ENCODE measurements around the gene NACA2.
"Not testable (repeated sequence)": the region's sequence is repeated elsewhere in the genome, so short reads cannot be mapped to it uniquely, and the experiment has no call there.

The NACA2 gene

DNA sequence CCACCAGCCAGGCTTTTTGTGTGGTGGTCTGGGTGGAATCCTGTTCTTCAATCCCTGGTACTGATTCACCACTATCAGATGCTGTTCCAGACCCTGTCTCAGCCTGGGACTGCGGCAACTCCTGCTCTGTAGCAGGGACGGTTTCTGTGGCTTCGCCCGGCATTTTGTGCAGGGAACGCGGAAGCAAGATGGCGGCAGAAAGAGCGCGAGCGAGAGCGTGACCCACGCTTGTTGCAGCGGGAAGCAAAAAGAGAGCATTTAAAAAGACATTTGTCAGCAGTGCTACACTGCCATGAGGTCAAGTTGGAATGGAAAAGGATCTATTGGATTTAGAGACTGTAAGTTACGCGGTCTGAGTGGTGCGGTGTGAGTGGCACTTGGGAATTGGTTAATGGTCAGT is at the start of gene NACA2:
NACA2 (minus strand) TSS at position 202 of the 400 bp plus-strand sequence; CDS start at position 163, 39 bp downstream.
- DNase-seq (ENCODE audit: extremely low read depth in 1 of 2, low read depth in 1 of 2): no peak

DNA sequence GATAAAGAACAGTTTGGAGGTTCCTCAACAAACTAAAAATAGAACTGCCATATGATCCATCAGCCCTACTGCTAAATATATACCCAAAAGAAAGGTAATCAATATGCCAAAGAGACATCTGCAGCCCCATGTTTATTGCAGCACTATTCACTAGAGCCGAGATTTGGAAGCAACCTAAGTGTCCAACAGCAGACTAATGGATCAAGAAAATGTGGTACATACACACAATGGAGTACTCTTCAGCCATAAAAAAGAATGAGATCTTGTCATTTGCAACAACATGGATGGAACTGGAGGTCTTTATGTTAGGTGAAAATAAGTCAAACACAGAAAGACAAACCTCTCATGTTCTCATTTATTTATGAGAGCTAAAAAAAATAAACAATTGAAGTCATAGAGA is 48.8 kb upstream of the NACA2 start:
- DNase-seq (ENCODE audit: extremely low read depth in 1 of 2, low read depth in 1 of 2): no peak

DNA sequence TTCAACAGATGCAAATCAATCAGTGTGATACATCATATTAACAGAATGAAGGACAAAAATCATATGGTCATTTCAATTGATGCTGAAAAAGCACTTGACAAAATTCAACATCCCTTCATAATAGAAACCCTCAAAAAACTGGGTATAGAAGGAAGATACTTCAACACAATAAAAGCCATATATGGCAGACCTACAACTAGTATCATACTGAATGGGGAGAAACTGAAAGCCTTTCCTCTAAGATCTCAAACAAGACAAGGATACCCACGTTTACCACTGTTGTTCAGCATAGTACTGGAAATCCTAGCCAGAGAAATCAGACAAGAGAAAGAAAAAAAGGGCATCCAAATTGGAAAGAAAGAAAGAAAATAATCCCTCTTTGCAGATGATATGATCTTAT is 47.1 kb upstream of the NACA2 start:
- no peak for DNase-seq (ENCODE audit: extremely low read depth in 1 of 2, low read depth in 1 of 2)

DNA sequence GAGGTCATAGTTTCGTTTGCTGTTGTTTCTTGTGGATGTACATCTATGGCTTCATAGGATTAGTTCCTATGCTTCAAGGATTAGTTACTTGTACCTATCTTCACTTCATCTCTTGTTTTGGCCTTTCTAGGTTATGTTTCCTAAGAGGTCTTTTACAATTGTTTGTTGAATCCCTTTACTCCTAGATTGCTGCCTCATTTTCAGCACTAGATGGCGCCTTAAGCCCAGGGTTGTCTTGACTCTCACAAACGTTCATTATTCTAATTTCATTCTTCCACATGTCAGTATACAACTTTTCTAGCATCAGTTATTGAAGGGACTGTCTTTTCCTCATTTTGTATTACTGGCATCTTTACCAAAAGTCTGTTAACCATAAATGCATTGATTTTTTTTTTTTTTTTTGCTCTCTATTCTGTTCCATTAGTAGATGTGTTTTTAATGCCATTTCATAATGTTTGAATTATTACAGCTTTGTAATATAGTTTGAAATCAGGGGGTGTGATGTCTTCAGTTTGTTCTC is 45.0 kb upstream of the NACA2 start:
- DNase-seq (ENCODE audit: extremely low read depth in 1 of 2, low read depth in 1 of 2): peak in 1 of 2 donors; percentile 21

DNA sequence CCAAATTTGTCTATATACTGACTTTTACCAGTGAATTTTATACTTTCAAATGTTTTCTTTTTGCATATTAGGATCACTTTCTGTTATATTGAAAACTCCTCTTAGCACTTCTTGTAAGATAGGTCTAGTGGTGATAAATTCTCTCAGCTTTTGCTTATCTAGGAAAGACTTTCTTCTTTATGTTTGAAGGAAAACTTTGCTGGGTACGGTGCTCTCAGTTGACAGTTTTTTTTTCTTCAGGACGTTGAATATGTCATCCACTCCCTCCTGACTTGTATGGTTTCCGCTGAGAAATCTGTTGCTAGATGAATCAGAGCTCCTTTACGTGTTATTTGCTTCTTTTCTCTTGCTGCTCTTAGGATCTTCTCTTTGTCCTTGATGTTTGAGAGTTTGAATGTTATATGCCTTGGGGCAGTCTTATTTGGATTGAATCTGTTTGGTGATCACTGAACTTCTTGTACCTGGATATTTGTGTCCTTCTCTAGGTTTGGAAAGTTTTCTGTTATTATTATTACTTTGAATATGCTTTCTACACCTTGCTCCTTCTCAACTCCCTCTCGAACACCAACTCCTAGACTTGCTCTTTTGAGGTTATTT is 44.0 kb upstream of the NACA2 start:
- DNase-seq (ENCODE audit: extremely low read depth in 1 of 2, low read depth in 1 of 2): no peak

DNA sequence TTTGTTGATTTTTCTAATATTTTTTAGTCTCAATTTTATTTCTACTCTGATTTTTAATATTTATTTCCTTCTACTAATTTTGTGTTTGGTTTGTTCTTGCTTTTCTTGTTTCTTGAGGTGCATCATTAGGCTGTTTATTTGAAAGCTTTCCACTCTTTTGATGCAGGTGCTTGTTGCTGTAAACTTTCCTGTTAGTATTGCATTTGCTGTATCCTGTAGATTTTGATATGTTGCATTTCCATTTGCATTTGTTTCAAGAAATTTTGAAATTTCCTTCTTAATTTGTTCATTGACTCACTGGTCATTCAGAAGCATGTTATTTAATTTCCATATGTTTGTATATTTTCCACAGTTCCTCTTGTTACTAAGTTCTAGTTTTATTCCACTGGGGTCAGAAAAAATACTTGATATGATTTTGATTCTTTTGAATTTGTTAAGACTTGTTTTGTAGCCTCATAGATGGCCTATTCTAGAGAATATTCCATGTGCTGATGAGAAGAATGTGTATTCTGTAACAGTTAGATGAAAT is 43.1 kb upstream of the NACA2 start:
- DNase-seq (ENCODE audit: extremely low read depth in 1 of 2, low read depth in 1 of 2): no peak

DNA sequence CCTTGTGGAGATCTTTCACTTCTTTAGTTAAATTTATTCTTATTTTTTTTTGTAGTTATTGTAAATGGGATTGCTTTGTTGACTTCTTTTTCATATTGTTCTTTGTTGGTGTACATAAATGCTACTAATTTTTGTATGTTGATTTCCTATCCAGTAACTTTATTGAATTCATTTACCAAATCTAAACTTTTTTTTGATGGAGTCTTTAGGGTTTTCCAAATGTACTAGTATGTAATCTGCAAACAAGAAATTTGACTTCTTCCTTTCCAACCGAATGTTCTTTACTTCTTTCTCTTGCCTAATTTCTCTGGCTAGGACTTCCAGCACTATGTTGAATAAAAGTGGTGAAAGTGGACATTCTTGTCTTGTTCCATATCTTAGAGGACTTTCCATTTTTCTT is 41.8 kb upstream of the NACA2 start:
- DNase-seq (ENCODE audit: extremely low read depth in 1 of 2, low read depth in 1 of 2): no peak

DNA sequence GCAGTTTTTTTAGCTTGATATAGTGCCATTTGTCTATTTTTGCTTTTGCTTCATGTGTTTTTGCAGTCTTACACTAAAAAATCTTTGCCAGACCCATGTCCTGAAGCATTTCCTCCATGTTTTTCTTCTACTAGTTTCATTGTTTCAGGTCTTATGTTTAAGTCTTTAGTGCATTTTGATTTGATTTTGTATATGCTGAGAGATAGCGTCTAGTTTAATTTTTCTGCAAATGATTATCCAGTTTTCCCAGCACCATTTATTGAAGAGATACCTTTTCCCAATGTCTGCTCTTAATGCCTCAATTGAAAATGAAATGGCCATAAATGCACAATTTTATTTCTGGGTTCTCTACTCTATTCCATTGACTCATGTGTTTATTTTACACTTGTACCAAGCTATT is 40.8 kb upstream of the NACA2 start:
- no peak for DNase-seq (ENCODE audit: extremely low read depth in 1 of 2, low read depth in 1 of 2)

DNA sequence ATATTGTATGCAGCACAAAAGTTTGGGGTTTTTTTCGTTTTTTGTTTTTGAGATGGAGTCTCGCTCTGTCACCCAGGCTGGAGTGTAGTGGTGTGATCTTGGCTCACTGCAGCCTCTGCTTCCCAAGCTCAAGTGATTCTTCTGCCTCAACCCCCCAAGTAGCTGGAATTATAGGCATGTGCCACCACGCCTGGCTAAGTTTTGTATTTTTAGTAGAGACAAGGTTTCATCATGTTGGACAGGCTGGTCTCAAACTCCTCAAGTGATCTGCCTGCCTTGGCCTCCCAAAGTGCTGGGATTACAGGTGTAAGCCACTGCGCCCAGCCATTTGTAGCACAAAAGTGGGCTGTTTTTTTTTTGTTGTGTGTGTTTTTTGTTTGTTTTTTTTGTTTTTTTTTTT is 37.1 kb upstream of the NACA2 start:
- not testable (repeated sequence) for DNase-seq (ENCODE audit: extremely low read depth in 1 of 2, low read depth in 1 of 2)

DNA sequence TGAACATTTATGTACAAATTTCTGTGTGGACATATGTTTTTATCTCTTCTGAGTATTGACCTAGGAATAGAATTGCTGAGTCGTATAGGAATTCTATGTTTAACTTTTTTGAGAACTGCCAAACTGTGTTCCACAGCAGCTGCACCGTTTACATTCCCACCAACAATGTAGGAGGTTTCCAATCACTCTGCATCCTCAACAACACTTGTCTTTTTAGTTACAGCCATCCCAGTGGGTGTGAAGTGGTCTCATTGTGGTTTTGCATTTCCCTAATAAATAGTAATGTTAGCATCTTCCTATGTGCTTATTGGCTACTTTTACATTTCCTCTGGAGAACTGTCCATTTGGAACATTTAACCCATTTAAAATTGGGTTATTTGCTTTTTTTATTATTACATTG is 36.6 kb upstream of the NACA2 start:
- no peak for DNase-seq (ENCODE audit: extremely low read depth in 1 of 2, low read depth in 1 of 2)

DNA sequence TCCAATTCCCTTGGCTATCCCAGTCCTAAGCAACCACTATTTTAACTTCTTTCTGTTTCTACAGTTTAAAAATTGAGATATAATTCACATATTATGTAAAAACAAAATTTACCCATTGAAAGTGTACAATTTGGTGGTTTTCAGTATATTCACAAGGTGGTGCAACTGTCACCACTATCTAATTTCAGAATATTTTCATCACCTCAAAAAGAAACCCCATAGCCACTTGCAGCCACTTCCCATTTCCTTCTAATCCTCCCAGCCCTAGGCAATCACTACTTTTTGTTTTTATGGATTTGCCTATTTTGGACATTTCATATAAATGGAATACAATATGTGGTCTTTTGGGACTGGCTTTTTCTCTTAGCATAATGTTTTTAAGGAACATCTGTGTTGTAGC is 36.1 kb upstream of the NACA2 start:
- DNase-seq (ENCODE audit: extremely low read depth in 1 of 2, low read depth in 1 of 2): no peak

DNA sequence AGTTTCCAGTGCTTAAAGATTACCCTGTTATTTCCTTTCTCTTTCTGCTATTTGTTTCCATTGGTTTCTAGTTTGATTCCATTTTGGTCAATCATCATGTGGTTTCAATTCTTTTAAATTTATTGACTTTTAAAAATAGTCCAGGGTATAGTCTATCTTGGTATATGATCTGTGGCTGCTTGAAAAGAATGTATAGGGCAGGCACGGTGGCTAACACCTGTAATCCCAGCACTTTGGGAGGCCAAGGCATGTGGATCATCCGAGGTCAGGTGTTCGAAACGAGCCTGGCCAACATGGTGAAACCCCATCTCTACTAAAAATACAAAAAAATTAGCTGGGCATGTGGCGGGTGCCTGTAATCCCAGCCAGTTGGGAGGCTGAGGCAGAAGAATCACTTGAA is 34.5 kb upstream of the NACA2 start:
- no peak for DNase-seq (ENCODE audit: extremely low read depth in 1 of 2, low read depth in 1 of 2)

DNA sequence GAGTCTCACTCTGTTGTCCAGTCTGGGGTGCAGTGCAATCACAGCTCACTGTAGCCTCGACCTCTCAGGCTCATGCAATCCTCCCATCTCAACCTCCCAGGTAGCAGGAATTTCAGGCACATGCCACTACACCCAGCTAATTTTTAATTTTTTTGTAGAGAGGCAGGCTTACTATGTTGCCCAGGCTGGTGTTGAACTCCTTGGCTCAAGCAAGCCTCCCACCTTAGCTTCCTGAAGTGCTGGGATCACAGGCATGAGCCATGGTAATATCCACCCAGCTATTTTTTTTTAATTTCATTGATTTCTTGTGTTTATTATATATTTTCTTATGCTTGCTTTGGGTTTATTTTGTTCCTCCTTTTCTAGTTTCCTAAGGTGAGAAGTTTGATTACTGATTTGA is 33.9 kb upstream of the NACA2 start:
- DNase-seq (ENCODE audit: extremely low read depth in 1 of 2, low read depth in 1 of 2): no peak

DNA sequence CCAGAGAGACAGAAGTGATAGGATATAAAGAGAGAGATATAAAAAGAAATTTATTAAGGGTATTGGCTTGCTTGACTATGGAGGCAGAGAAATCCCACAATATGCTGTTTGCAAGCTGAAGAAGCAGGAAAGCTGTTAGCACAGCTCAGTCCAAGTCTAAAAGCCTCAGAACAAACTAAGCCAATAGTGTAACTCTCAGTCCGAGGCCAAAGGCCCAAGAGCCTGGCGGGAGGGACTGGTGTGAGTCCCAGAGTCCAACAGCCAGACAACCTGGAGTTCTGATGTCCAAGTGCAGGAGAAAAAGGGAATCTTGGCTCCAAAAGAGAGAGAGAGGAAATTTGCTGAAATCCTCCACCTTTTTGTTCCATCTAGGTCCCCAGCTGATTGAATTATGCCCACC is 30.3 kb upstream of the NACA2 start:
- DNase-seq (ENCODE audit: extremely low read depth in 1 of 2, low read depth in 1 of 2): no peak

DNA sequence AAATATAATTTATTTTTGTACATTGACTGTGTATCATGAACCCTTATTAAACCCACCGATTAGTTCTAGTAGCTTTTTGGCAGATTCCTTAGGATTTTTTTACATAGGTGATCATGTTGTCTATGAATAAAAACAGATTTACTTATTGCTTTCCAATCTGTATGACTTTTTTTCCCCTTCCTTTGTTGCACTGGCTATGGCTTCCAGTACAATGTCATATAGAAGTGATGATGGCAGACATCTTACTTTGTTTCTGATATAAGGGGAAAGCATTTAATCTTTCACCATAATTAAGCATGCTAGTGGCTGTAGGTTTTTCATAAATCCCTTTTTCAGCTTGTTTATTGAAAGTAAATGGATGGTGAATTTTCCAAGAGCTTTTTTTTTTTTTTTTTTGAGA is 28.9 kb upstream of the NACA2 start:
- no peak for DNase-seq (ENCODE audit: extremely low read depth in 1 of 2, low read depth in 1 of 2)

DNA sequence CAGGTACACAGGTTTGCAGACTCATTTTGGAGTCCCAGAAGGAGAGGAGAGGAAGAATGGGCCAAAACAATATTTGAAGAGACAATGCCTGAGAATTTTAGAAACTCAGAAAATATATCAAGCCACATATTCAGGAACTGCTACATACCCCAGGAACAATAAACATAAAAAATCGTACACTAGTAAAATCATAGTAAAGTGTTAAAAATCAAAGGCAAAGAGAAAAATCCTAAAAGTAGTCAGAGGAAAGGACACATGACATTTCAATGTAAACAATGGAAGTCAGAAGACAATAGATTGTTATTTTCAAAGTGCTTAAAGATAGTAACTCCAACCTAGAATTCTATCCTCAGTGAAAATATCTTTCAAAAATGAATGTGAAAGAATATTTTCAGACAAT is 28.5 kb upstream of the NACA2 start:
- DNase-seq (ENCODE audit: extremely low read depth in 1 of 2, low read depth in 1 of 2): no peak

DNA sequence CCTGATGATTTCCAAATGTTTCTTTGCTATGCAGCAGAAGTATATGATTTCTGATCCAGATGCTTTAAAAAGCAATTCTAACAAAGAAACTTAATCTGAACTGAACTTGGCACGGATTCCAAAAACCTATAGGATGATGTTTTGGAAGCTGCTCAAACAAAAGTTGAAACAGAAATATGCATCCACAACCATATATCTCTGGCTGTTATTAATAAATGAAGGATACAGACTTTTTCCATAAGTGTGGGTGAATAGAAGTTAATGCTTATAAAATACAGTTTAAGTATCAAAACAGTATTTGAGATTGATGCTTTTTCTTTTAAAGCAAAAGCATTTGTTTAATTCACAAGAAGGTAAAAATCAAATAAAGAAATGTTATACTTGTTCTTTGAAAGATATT is 27.9 kb upstream of the NACA2 start:
- no peak for DNase-seq (ENCODE audit: extremely low read depth in 1 of 2, low read depth in 1 of 2)

DNA sequence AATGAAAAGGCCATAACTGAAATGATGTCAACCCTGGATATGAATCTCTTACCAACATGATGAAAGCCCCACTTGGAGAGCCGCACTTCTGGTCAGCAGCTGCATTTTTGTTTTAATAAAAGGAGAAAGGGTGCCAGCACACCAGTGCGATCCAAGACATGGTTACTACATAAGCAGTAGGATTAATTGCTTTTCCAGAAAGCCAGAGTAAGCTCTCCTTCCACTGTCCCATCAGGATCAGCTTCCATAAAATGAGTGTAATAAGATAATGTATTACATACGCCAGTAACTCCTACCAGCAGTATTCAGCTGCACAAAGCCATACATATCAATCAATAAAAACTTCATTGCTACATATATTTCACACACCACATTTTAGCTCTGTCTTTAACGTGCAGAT is 26.3 kb upstream of the NACA2 start:
- DNase-seq (ENCODE audit: extremely low read depth in 1 of 2, low read depth in 1 of 2): no peak

DNA sequence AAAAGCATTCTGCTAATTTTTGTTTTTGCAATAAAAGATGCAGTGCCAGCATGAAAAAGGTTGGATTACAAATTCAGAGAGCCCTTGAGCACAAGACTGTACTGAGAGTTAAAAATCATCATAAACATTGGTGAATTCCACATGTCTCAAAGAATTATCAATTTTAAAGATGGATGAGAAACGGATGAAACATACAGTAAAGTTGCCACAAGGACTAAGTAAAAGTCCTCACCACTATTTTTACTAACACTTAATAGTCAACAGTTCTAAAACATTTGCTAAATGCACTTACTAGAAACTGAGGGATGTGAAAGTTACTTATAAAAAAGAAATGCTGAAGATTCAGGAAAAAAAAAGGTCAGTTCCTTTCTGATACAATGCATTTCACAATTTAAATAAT is 25.8 kb upstream of the NACA2 start:
- DNase-seq (ENCODE audit: extremely low read depth in 1 of 2, low read depth in 1 of 2): no peak

DNA sequence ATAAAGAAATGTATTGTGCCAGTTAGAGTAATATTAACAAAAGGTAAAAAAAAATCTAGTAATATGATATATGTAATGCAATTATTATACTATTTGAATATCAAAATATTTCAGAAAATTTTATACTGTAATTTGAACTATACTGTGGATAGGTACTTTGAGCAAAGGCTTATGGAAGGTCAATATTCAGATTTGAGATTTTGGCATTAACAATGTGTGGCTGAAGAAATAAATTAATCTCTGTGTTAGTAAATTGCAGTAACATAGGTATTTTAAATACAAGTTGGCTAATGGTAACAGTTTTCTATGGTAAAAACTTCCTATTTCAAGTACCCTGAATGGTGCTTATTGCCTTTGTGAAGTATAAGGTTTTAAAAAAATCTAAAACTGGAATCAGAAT is 23.2 kb upstream of the NACA2 start:
- no peak for DNase-seq (ENCODE audit: extremely low read depth in 1 of 2, low read depth in 1 of 2)

DNA sequence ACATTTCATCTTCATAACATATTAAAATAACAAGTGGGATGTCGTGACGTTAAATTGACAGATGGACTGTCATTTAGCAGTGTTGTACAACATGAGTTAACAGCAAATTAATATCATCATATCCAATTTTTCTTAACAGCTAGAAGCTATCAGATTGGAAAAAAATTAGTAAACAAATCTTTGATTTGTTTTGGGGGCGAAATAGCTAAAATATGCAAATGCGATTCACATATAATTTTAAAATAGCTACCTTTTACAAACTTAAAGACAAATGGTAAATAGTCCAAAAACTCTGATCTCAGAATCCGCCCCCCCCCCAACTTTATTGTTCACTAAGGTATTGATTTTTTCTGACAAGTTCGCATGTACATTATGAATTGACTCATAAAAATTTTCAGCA is 20.3 kb upstream of the NACA2 start:
- DNase-seq (ENCODE audit: extremely low read depth in 1 of 2, low read depth in 1 of 2): no peak

DNA sequence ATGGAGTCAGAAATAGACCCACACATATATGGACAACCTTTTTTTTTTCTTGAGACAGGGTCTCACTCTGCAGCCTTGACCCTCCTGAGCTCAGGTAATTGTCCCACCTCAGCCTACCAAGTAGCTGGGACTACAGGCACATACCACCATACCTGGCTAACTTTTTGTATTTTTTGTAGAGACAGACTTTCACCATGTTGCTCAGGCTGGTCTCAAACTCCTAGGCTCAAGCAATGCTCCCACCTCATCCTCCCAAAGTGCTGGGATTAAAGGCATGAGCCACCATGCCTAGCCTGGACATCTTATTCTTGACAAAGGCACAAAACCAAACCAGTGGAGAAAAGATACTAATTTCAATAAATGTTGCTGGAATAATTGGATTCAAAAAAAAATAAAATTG is 14.7 kb upstream of the NACA2 start:
- no peak for DNase-seq (ENCODE audit: extremely low read depth in 1 of 2, low read depth in 1 of 2)

DNA sequence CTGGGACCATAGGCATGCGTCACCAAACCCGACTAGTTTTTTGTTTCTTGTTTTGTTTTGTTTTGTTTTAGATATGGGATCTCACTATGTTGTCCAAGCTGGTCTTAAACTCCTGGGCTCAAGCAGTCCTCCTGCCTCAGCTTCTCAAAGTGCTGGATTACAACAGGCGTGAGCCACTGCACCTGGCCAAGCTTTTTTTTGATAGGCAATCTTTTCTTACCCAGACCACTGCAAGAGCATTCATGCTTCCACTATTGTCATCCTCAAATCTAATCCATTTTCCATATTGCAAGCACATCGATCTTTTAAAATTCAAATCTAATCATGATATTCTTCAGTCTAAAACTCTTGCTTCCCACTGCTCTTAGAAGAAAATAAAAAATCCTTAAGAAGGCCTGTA is 10.3 kb upstream of the NACA2 start:
- no peak for DNase-seq (ENCODE audit: extremely low read depth in 1 of 2, low read depth in 1 of 2)
